Subcutaneous abdominal adipose tissue (tissue), 5 donors: ENCODE data around the gene PDZD2.
A peak's percentile ranks its signal among the peaks of the same experiment; 100 is the strongest.
"Not testable (repeated sequence)": the region's sequence is repeated elsewhere in the genome, so short reads cannot be mapped to it uniquely, and the experiment has no call there.

ENCODE experiments used
- H3K27ac ChIP-seq: one replicate; pipeline ENCODE4 v1.7.0; 2013; ENCODE audit warnings: low read depth, mild to moderate bottlenecking, inconsistent platforms, low read length, moderate library complexity
- H3K27me3 ChIP-seq, 5 donors: one replicate each; pipeline ENCODE4 v1.7.0; 2013; ENCODE audit warnings: low read length in 5 of 5, inconsistent platforms in 1 of 5; ENCODE audit not compliant: control insufficient read depth in 5 of 5, insufficient read depth in 4 of 5
- H3K36me3 ChIP-seq, 5 donors: one replicate each; pipeline ENCODE4 v1.7.0; 2013; ENCODE audit warnings: low read length in 5 of 5; ENCODE audit not compliant: control insufficient read depth in 5 of 5, insufficient read depth in 5 of 5
- H3K4me1 ChIP-seq, 5 donors: one replicate each; pipeline ENCODE4 v1.7.0; 2013; ENCODE audit warnings: low read length in 5 of 5, mild to moderate bottlenecking in 3 of 5, moderate library complexity in 1 of 5; ENCODE audit not compliant: control insufficient read depth in 5 of 5, insufficient read depth in 5 of 5
- H3K4me3 ChIP-seq, 5 donors: one replicate each; pipeline ENCODE4 v1.7.0; 2013; ENCODE audit warnings: low read length in 5 of 5, low read depth in 1 of 5
- H3K9ac ChIP-seq, 5 donors: one replicate each; pipeline ENCODE4 v1.7.0; 2013; ENCODE audit warnings: low read length in 5 of 5, mild to moderate bottlenecking in 4 of 5, moderate library complexity in 3 of 5
- H3K9me3 ChIP-seq, 5 donors: one replicate each; pipeline ENCODE4 v1.7.0; 2013; ENCODE audit warnings: low read length in 5 of 5; ENCODE audit not compliant: control insufficient read depth in 5 of 5
- donor health status: healthy.
- donor health status: healthy.
- donor health status: healthy.
- donor health status: healthy.
- donor health status: healthy.

The PDZD2 gene

GRCh38 chr5:31726952-31727351, 88.0 kb downstream of the PDZD2 start:
- Histone ChIP-seq H3K9ac (no peak overlapping the region), H3K4me3 (no peak overlapping the region), H3K27ac (no peak overlapping the region), H3K9me3 (no peaks in the 10 kb centered on the region), H3K36me3 (no peaks in the 10 kb centered on the region), H3K27me3 (no peaks in the 10 kb centered on the region), H3K4me1 (peaks cover 0 to 21% (median 9%) of the 10 kb centered on the region in 5 donors)

GRCh38 chr5:31728039-31728438, 89.1 kb downstream of the PDZD2 start:
- no peak overlapping the region for H3K4me3 ChIP-seq
- no peak overlapping the region for H3K27ac ChIP-seq
- no peaks in the 10 kb centered on the region for H3K36me3 ChIP-seq
- no peak overlapping the region for H3K9ac ChIP-seq
- no peaks in the 10 kb centered on the region for H3K27me3 ChIP-seq
- peaks cover 0 to 20% (median 7%) of the 10 kb centered on the region in 5 donors for H3K4me1 ChIP-seq
- H3K9me3 ChIP-seq = no peaks in the 10 kb centered on the region

GRCh38 chr5:31728806-31729205, 89.9 kb downstream of the PDZD2 start:
- H3K9ac ChIP-seq, H3K27ac ChIP-seq, H3K36me3 ChIP-seq, H3K4me3 ChIP-seq, H3K9me3 ChIP-seq, H3K27me3 ChIP-seq: not testable (repeated sequence)
- peaks cover 0 to 27% (median 11%) of the 10 kb centered on the region in 5 donors for H3K4me1 ChIP-seq

GRCh38 chr5:31730139-31730538, 91.2 kb downstream of the PDZD2 start:
- Histone ChIP-seq H3K9ac (no peak overlapping the region), H3K4me3 (no peak overlapping the region), H3K4me1 (peaks cover 0 to 27% (median 11%) of the 10 kb centered on the region in 5 donors), H3K27me3 (no peaks in the 10 kb centered on the region), H3K36me3 (no peaks in the 10 kb centered on the region), H3K27ac (no peak overlapping the region), H3K9me3 (no peaks in the 10 kb centered on the region)

GRCh38 chr5:31731016-31731415, 92.1 kb downstream of the PDZD2 start:
- no peak overlapping the region for H3K27ac ChIP-seq
- no peak overlapping the region for H3K9ac ChIP-seq
- H3K4me1 ChIP-seq = peaks cover 0 to 27% (median 11%) of the 10 kb centered on the region in 5 donors
- no peaks in the 10 kb centered on the region for H3K9me3 ChIP-seq
- no peaks in the 10 kb centered on the region for H3K36me3 ChIP-seq
- no peak overlapping the region for H3K4me3 ChIP-seq
- no peaks in the 10 kb centered on the region for H3K27me3 ChIP-seq

GRCh38 chr5:31731710-31732301, 92.9 kb downstream of the PDZD2 start:
- Histone ChIP-seq H3K36me3 (no peaks in the 10 kb centered on the region), H3K4me3 (no peak overlapping the region), H3K4me1 (peaks cover 0 to 23% (median 11%) of the 10 kb centered on the region in 5 donors), H3K27me3 (no peaks in the 10 kb centered on the region), H3K9me3 (no peaks in the 10 kb centered on the region), H3K9ac (no peak overlapping the region), H3K27ac (no peak overlapping the region)

GRCh38 chr5:31732821-31733220, 93.9 kb downstream of the PDZD2 start:
- not testable (repeated sequence) for H3K27me3 ChIP-seq, H3K9me3 ChIP-seq, H3K4me3 ChIP-seq, H3K9ac ChIP-seq, H3K27ac ChIP-seq, H3K36me3 ChIP-seq
- H3K4me1 ChIP-seq = peaks cover 0 to 18% (median 8%) of the 10 kb centered on the region in 5 donors

GRCh38 chr5:31733371-31733770, 94.4 kb downstream of the PDZD2 start:
- H3K4me1 ChIP-seq = peaks cover 0 to 13% (median 5%) of the 10 kb centered on the region in 5 donors
- peak overlapping the region in 1 of 5 donors; percentile 1 for H3K4me3 ChIP-seq
- H3K9ac ChIP-seq = no peak overlapping the region
- no peaks in the 10 kb centered on the region for H3K36me3 ChIP-seq
- no peak overlapping the region for H3K27ac ChIP-seq
- no peaks in the 10 kb centered on the region for H3K9me3 ChIP-seq
- H3K27me3 ChIP-seq = no peaks in the 10 kb centered on the region

- Histone ChIP-seq H3K27me3 (no peaks in the 10 kb centered on the region), H3K4me1 (peaks cover 0 to 9% (median 5%) of the 10 kb centered on the region in 5 donors), H3K27ac (no peak overlapping the region), H3K9ac (no peak overlapping the region), H3K36me3 (no peaks in the 10 kb centered on the region), H3K9me3 (no peaks in the 10 kb centered on the region), H3K4me3 (no peak overlapping the region)
Observed at GRCh38 chr5:31736127-31736526, 97.2 kb downstream of the PDZD2 start.

GRCh38 chr5:31738199-31738598, 99.3 kb downstream of the PDZD2 start:
- Histone ChIP-seq H3K27me3 (no peaks in the 10 kb centered on the region), H3K4me3 (no peak overlapping the region), H3K9me3 (no peaks in the 10 kb centered on the region), H3K4me1 (peaks cover 3 to 15% (median 12%) of the 10 kb centered on the region in 5 donors), H3K9ac (no peak overlapping the region), H3K36me3 (no peaks in the 10 kb centered on the region), H3K27ac (no peak overlapping the region)
